ENCODE measurements around the gene GALM. TPM values are rescaled to one million over a fixed set of nuclear protein-coding genes. Genes with fewer than 3 reads are reported as not detected.

GALM gene
- total and polyA plus RNA-seq, 10 of the 15 experiments (the other 5 are each of a cell fraction or from before 2014, with no cell fraction given), result 1.1 to 4.0 (median 1.7) TPM

DNA sequence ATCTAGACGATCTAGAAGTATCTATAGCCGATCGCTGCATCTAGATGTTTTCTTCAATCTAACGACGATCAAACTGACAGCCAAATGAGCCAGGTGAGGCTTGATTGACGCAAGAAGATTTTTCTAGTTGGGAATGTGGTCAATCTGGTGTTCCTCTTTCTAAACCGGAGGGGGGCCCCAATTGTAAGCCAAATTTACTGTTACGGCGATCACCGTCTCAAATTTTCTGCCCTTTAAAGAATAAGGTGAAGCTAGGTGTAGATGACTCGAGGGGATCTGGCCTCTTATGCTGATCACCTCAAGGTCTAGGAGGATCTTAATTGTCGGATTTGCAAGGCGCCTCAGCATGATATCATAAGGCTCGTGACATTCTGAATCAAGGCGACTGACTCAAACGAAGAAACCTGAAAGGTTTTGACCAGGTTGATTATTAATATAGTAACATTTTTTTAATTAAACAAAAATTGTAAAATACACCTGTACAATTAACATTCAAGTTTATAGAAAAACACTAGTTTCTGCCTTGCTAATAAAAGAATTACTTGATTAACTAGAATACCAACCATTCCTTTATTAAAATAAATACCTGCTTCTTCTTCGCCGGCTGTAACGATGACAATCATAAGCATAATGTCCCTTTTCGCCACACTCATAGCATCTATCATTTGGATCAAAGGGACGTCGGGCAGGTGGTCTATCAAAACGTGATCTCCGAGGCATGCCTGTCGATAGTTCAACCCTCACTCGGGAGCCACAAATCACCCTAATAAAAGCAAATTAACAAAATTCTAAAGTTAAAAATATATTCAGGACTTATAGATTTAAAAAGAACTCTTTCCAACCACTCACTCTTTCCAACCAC lies 83.3 kb downstream of the GALM start (continued):
- TF ChIP-seq ZNF384 (IDR thresholded peaks at IDR 0.05; ENCODE audit: borderline replicate concordance, low read depth, low read length), result no peak
- no peak for TF ChIP-seq CREB1 (IDR thresholded peaks at IDR 0.05; ENCODE audit: low read depth)
- no peak for TF ChIP-seq HDAC2 (IDR thresholded peaks at IDR 0.05)
- TF ChIP-seq ETV6 (conservative IDR thresholded peaks at IDR 0.05 in 1 of 2, IDR thresholded peaks at IDR 0.05 in 1 of 2; ENCODE audit: borderline replicate concordance in 1 of 2, low read depth in 1 of 2), result no peak
- TF ChIP-seq, protein P1, sequence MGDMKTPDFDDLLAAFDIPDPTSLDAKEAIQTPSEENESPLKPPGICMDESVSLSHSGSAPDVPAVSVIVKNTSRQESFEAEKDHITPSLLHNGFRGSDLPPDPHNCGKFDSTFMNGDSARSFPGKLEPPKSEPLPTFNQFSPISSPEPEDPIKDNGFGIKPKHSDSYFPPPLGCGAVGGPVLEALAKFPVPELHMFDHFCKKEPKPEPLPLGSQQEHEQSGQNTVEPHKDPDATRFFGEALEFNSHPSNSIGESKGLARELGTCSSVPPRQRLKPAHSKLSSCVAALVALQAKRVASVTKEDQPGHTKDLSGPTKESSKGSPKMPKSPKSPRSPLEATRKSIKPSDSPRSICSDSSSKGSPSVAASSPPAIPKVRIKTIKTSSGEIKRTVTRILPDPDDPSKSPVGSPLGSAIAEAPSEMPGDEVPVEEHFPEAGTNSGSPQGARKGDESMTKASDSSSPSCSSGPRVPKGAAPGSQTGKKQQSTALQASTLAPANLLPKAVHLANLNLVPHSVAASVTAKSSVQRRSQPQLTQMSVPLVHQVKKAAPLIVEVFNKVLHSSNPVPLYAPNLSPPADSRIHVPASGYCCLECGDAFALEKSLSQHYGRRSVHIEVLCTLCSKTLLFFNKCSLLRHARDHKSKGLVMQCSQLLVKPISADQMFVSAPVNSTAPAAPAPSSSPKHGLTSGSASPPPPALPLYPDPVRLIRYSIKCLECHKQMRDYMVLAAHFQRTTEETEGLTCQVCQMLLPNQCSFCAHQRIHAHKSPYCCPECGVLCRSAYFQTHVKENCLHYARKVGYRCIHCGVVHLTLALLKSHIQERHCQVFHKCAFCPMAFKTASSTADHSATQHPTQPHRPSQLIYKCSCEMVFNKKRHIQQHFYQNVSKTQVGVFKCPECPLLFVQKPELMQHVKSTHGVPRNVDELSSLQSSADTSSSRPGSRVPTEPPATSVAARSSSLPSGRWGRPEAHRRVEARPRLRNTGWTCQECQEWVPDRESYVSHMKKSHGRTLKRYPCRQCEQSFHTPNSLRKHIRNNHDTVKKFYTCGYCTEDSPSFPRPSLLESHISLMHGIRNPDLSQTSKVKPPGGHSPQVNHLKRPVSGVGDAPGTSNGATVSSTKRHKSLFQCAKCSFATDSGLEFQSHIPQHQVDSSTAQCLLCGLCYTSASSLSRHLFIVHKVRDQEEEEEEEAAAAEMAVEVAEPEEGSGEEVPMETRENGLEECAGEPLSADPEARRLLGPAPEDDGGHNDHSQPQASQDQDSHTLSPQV (IDR thresholded peaks at IDR 0.05), result no peak
- TF ChIP-seq, protein P2, sequence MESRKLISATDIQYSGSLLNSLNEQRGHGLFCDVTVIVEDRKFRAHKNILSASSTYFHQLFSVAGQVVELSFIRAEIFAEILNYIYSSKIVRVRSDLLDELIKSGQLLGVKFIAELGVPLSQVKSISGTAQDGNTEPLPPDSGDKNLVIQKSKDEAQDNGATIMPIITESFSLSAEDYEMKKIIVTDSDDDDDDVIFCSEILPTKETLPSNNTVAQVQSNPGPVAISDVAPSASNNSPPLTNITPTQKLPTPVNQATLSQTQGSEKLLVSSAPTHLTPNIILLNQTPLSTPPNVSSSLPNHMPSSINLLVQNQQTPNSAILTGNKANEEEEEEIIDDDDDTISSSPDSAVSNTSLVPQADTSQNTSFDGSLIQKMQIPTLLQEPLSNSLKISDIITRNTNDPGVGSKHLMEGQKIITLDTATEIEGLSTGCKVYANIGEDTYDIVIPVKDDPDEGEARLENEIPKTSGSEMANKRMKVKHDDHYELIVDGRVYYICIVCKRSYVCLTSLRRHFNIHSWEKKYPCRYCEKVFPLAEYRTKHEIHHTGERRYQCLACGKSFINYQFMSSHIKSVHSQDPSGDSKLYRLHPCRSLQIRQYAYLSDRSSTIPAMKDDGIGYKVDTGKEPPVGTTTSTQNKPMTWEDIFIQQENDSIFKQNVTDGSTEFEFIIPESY (IDR thresholded peaks at IDR 0.05), result no peak
- TF ChIP-seq RUNX3 (IDR thresholded peaks at IDR 0.05; ENCODE audit: low read length), result no peak
- TF ChIP-seq EZH2 (IDR thresholded peaks at IDR 0.05; ENCODE audit: borderline replicate concordance, control insufficient read depth, low read depth, low read length), result no peak
- TF ChIP-seq NFXL1 (IDR thresholded peaks at IDR 0.05; ENCODE audit: borderline replicate concordance), result no peak
- TF ChIP-seq, protein P3, sequence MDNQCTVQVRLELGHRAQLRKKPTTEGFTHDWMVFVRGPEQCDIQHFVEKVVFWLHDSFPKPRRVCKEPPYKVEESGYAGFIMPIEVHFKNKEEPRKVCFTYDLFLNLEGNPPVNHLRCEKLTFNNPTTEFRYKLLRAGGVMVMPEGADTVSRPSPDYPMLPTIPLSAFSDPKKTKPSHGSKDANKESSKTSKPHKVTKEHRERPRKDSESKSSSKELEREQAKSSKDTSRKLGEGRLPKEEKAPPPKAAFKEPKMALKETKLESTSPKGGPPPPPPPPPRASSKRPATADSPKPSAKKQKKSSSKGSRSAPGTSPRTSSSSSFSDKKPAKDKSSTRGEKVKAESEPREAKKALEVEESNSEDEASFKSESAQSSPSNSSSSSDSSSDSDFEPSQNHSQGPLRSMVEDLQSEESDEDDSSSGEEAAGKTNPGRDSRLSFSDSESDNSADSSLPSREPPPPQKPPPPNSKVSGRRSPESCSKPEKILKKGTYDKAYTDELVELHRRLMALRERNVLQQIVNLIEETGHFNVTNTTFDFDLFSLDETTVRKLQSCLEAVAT (IDR thresholded peaks at IDR 0.05), result 0 out of 2 replicates have a peak, but pooled peaks have one; percentile 9
- peak; percentile 63; the same call in 1 of the 2 replicates for TF ChIP-seq SPI1 (IDR thresholded peaks at IDR 0.05; ENCODE audit: borderline replicate concordance, insufficient read depth, low read depth, low read length)
- no peak for TF ChIP-seq EED (IDR thresholded peaks at IDR 0.05; ENCODE audit: low read depth)
- TF ChIP-seq EP300 (IDR thresholded peaks at IDR 0.05; ENCODE audit: borderline replicate concordance in 1 of 2, control insufficient read depth in 1 of 2, low read depth in 2 of 2, low read length in 2 of 2), result no peak
- TF ChIP-seq KAT2A (conservative IDR thresholded peaks at IDR 0.05; ENCODE audit: control insufficient read depth, low read depth, low read length), result no peak
- TF ChIP-seq, protein P4, sequence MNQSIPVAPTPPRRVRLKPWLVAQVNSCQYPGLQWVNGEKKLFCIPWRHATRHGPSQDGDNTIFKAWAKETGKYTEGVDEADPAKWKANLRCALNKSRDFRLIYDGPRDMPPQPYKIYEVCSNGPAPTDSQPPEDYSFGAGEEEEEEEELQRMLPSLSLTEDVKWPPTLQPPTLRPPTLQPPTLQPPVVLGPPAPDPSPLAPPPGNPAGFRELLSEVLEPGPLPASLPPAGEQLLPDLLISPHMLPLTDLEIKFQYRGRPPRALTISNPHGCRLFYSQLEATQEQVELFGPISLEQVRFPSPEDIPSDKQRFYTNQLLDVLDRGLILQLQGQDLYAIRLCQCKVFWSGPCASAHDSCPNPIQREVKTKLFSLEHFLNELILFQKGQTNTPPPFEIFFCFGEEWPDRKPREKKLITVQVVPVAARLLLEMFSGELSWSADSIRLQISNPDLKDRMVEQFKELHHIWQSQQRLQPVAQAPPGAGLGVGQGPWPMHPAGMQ (IDR thresholded peaks at IDR 0.05; ENCODE audit: borderline replicate concordance), result no peak
- no peak for TF ChIP-seq ASH2L (IDR thresholded peaks at IDR 0.05; ENCODE audit: borderline replicate concordance, low read depth)
- no peak for TF ChIP-seq SRF (IDR thresholded peaks at IDR 0.05; ENCODE audit: low read depth in 2 of 2, low read length in 2 of 2)
- no peak for TF ChIP-seq STAT3 (IDR thresholded peaks at IDR 0.05; ENCODE audit: low read depth, low read length)
